Liver (tissue), 9 donors: Measurements from ENCODE around the gene NEK6. TPM values are rescaled to one million over a fixed set of nuclear protein-coding genes. Genes with fewer than 3 reads are reported as not detected.

Experiments
- DNase-seq: peaks from one replicate; pipeline ENCODE4 v3.0.0-alpha.2; 2017; ENCODE audit warnings: low spot score
- H3K27ac ChIP-seq, 2 donors: one replicate each; pipeline ENCODE4 v1.7.0; 2013; ENCODE audit warnings: inconsistent platforms in 2 of 2, low read length in 2 of 2, control low read depth in 1 of 2, low read depth in 1 of 2, mild to moderate bottlenecking in 1 of 2
- H3K27me3 ChIP-seq, 4 donors: one replicate each; pipeline versions ENCODE4 v1.6.1 to v1.7.0; 2013; ENCODE audit warnings: low read length in 3 of 4, inconsistent platforms in 1 of 4, mild to moderate bottlenecking in 1 of 4, moderate library complexity in 1 of 4; ENCODE audit not compliant: control insufficient read depth in 4 of 4, insufficient read depth in 4 of 4
- H3K36me3 ChIP-seq, 4 donors: one replicate each; pipeline versions ENCODE4 v1.6.1 to v1.7.0; 2013; ENCODE audit warnings: low read length in 3 of 4, mild to moderate bottlenecking in 3 of 4, low read depth in 1 of 4, moderate library complexity in 1 of 4; ENCODE audit not compliant: control insufficient read depth in 4 of 4, insufficient read depth in 3 of 4
- H3K4me1 ChIP-seq, 4 donors: one replicate each; pipeline versions ENCODE4 v1.6.1 to v1.7.0; 2013; ENCODE audit warnings: low read length in 3 of 4, mild to moderate bottlenecking in 3 of 4, moderate library complexity in 1 of 4; ENCODE audit not compliant: control insufficient read depth in 4 of 4, insufficient read depth in 4 of 4
- H3K4me3 ChIP-seq, 3 donors: one replicate each; pipeline versions ENCODE4 v1.6.1 to v1.7.0; 2013; ENCODE audit warnings: low read length in 3 of 3, control low read depth in 1 of 3, low read depth in 1 of 3, mild to moderate bottlenecking in 1 of 3
- H3K9ac ChIP-seq, 2 donors: one replicate each; pipeline ENCODE4 v1.7.0; 2013; ENCODE audit warnings: low read length in 2 of 2, mild to moderate bottlenecking in 2 of 2, moderate library complexity in 2 of 2, control low read depth in 1 of 2, low read depth in 1 of 2
- H3K9me3 ChIP-seq, 4 donors: one replicate each; pipeline versions ENCODE4 v1.6.1 to v1.7.0; 2013; ENCODE audit warnings: low read length in 3 of 4; ENCODE audit not compliant: control insufficient read depth in 4 of 4
- EGR1 ChIP-seq, 2 donors: IDR thresholded peaks; 2 replicates each; pipeline ENCODE4 v1.6.1; 2016 to 2018; ENCODE audit warnings: antibody characterized with exemption in 2 of 2, low read depth in 2 of 2
- FOXA1 ChIP-seq: IDR thresholded peaks from 2 replicates; pipeline ENCODE4 v1.6.1; 2016; ENCODE audit warnings: antibody characterized with exemption
- FOXA2 ChIP-seq: IDR thresholded peaks from 2 replicates; pipeline ENCODE4 v1.6.1; 2016; ENCODE audit warnings: antibody characterized with exemption
- GABPA ChIP-seq, 2 donors: IDR thresholded peaks in 1 of 2; conservative IDR thresholded peaks in 1 of 2; 2 replicates each; pipeline ENCODE4 v1.6.1; 2016; ENCODE audit warnings: antibody characterized with exemption in 2 of 2, mild to moderate bottlenecking in 1 of 2, moderate library complexity in 1 of 2
- HNF4A ChIP-seq, 2 donors: conservative IDR thresholded peaks; 2 replicates each; pipeline ENCODE4 v1.6.1; 2016; ENCODE audit warnings: antibody characterized with exemption in 2 of 2, mild to moderate bottlenecking in 2 of 2
- HNF4G ChIP-seq: IDR thresholded peaks from 2 replicates; pipeline ENCODE4 v1.6.1; 2016; ENCODE audit warnings: antibody characterized with exemption
- JUND ChIP-seq, 2 donors: IDR thresholded peaks; 2 replicates each; pipeline ENCODE4 v1.6.1; 2016; ENCODE audit warnings: antibody characterized with exemption in 2 of 2
- NR2F2 ChIP-seq: IDR thresholded peaks from 2 replicates; pipeline ENCODE4 v1.6.1; 2016; ENCODE audit warnings: antibody characterized with exemption
- RAD21 ChIP-seq, 2 donors: IDR thresholded peaks; 2 replicates each; pipeline ENCODE4 v1.6.1; 2016; ENCODE audit warnings: antibody characterized with exemption in 2 of 2, mild to moderate bottlenecking in 2 of 2
- RXRA ChIP-seq, 2 donors: IDR thresholded peaks; 2 replicates each; pipeline ENCODE4 v1.6.1; 2017 to 2018; ENCODE audit warnings: antibody characterized with exemption in 2 of 2, mild to moderate bottlenecking in 1 of 2
- SP1 ChIP-seq: IDR thresholded peaks from 2 replicates; pipeline ENCODE4 v1.6.1; 2018; ENCODE audit warnings: antibody characterized with exemption, mild to moderate bottlenecking
- TAF1 ChIP-seq: conservative IDR thresholded peaks from 2 replicates; pipeline ENCODE4 v1.6.1; 2016; ENCODE audit warnings: antibody characterized with exemption, mild to moderate bottlenecking
- YY1 ChIP-seq: IDR thresholded peaks from 2 replicates; pipeline ENCODE4 v1.6.1; 2016; ENCODE audit warnings: antibody characterized with exemption, mild to moderate bottlenecking
- WGBS: extraction: QIAGEN DNeasy Blood & Tissue Kit; methylation state at CpG from one replicate; pipeline ENCODE4 v1.1.7; 2013; 5-methylcytosine and 5-hydroxymethylcytosine counted together
- polyA plus RNA-seq, 2 donors: library from polyadenylated mRNA; stranded (reverse) in 1 of 2; unstranded in 1 of 2; fragments of 200-250 nt in 1 of 2; fragments of >200 nt in 1 of 2; fragmentation: Nextera tagmentation in 1 of 2; extraction: Ambion mirVana in 1 of 2; gene quantifications; one replicate each; pipeline versions ENCODE4 v1.2.1 to v1.2.3, GENCODE V29; 2013 to 2015
- total RNA-seq, 2 donors: library from RNA; depleted of rRNA; stranded (reverse); fragments of >200 nt; gene quantifications; one replicate each; pipeline ENCODE4 v1.2.3, GENCODE V29; 2014
- TF ChIP-seq, protein P1 (sequence below): fragments of 150-350 bp; IDR thresholded peaks from 2 replicates; pipeline ENCODE4 v1.5.1; 2017; ENCODE audit warnings: improper control_type of control experiment, low read depth, low read length; ENCODE audit not compliant: missing input control
- TF ChIP-seq, protein P2 (sequence below): IDR thresholded peaks from 2 replicates; pipeline ENCODE4 v1.6.1; 2016; ENCODE audit warnings: antibody characterized with exemption
- TF ChIP-seq, protein P3 (sequence below): IDR thresholded peaks from 2 replicates; pipeline ENCODE4 v1.6.1; 2016; ENCODE audit warnings: antibody characterized with exemption
- TF ChIP-seq, protein P4 (sequence below): IDR thresholded peaks from 2 replicates; pipeline ENCODE4 v1.6.1; 2016; ENCODE audit warnings: antibody characterized with exemption
- TF ChIP-seq, protein P5 (sequence below): IDR thresholded peaks from 2 replicates; pipeline ENCODE4 v1.6.1; 2016; ENCODE audit warnings: antibody characterized with exemption, mild to moderate bottlenecking
- donor health status: healthy.
- donor health status: healthy.
- donor health status: healthy.
- donor health status: healthy.
- donor health status: healthy.

Gene NEK6
- total and polyA plus RNA-seq, 4 donors = 32.5 to 49.7 (median 42.5) TPM

DNA sequence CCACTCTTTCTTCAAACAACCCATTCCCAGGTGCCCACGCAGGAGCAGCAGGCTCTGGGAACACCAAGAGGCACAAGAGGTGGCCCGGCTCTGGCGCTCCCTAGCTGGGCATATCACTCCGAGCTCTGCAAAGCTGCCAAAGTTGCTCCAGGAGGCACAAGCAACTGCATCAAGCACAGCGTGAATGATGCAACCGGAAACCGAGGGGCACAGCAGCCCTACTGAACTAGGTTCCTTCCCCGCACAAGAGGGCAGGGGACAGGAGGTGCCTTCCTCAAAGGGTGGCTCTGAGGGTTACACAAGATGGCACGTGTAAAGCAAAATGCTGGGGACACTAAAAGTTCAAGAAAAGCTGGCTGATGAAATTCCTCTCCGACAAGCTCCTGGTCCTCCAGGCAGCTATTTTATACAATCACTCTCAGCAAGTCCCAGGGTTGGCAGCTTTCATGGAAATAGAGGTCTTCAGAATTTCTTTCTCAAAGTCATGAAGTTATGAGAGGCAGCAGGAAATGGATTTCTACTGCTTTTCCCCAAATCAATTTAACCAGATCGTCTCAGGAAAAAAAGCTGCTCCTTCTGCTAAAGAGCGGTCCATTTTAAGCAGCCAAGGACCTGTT, 134.6 kb downstream of the NEK6 start:
- Histone ChIP-seq H3K9ac (no peak overlapping the region), H3K4me1 (peaks cover 11 to 56% (median 36%) of the 10 kb centered on the region in 4 donors), H3K27ac (no peak overlapping the region), H3K9me3 (no peaks in the 10 kb centered on the region), H3K27me3 (no peaks in the 10 kb centered on the region), H3K36me3 (peaks cover 0 to 7% (median 2%) of the 10 kb centered on the region in 4 donors), H3K4me3 (no peak overlapping the region)
- WGBS = 82% methylated on average over 12 of the region's 12 CpGs
- TF ChIP-seq EGR1 (IDR thresholded peaks at IDR 0.05; ENCODE audit: low read depth in 2 of 2) (no peak), NR2F2 (no peak), HNF4A (conservative IDR thresholded peaks at IDR 0.05) (no peak), FOXA1 (no peak), TAF1 (no peak), JUND (IDR thresholded peaks at IDR 0.05) (no peak), HNF4G (no peak), FOXA2 (no peak), RAD21 (IDR thresholded peaks at IDR 0.05) (no peak), GABPA (IDR thresholded peaks at IDR 0.05 in 1 of 2, conservative IDR thresholded peaks at IDR 0.05 in 1 of 2) (no peak), SP1 (no peak), YY1 (no peak), RXRA (IDR thresholded peaks at IDR 0.05) (no peak)
- TF ChIP-seq, protein P1, sequence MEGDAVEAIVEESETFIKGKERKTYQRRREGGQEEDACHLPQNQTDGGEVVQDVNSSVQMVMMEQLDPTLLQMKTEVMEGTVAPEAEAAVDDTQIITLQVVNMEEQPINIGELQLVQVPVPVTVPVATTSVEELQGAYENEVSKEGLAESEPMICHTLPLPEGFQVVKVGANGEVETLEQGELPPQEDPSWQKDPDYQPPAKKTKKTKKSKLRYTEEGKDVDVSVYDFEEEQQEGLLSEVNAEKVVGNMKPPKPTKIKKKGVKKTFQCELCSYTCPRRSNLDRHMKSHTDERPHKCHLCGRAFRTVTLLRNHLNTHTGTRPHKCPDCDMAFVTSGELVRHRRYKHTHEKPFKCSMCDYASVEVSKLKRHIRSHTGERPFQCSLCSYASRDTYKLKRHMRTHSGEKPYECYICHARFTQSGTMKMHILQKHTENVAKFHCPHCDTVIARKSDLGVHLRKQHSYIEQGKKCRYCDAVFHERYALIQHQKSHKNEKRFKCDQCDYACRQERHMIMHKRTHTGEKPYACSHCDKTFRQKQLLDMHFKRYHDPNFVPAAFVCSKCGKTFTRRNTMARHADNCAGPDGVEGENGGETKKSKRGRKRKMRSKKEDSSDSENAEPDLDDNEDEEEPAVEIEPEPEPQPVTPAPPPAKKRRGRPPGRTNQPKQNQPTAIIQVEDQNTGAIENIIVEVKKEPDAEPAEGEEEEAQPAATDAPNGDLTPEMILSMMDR = no peak
- TF ChIP-seq, protein P2, sequence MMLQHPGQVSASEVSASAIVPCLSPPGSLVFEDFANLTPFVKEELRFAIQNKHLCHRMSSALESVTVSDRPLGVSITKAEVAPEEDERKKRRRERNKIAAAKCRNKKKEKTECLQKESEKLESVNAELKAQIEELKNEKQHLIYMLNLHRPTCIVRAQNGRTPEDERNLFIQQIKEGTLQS = no peak
- TF ChIP-seq, protein P3, sequence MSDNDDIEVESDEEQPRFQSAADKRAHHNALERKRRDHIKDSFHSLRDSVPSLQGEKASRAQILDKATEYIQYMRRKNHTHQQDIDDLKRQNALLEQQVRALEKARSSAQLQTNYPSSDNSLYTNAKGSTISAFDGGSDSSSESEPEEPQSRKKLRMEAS = no peak
- TF ChIP-seq, protein P4, sequence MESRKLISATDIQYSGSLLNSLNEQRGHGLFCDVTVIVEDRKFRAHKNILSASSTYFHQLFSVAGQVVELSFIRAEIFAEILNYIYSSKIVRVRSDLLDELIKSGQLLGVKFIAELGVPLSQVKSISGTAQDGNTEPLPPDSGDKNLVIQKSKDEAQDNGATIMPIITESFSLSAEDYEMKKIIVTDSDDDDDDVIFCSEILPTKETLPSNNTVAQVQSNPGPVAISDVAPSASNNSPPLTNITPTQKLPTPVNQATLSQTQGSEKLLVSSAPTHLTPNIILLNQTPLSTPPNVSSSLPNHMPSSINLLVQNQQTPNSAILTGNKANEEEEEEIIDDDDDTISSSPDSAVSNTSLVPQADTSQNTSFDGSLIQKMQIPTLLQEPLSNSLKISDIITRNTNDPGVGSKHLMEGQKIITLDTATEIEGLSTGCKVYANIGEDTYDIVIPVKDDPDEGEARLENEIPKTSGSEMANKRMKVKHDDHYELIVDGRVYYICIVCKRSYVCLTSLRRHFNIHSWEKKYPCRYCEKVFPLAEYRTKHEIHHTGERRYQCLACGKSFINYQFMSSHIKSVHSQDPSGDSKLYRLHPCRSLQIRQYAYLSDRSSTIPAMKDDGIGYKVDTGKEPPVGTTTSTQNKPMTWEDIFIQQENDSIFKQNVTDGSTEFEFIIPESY = no peak
- TF ChIP-seq, protein P5, sequence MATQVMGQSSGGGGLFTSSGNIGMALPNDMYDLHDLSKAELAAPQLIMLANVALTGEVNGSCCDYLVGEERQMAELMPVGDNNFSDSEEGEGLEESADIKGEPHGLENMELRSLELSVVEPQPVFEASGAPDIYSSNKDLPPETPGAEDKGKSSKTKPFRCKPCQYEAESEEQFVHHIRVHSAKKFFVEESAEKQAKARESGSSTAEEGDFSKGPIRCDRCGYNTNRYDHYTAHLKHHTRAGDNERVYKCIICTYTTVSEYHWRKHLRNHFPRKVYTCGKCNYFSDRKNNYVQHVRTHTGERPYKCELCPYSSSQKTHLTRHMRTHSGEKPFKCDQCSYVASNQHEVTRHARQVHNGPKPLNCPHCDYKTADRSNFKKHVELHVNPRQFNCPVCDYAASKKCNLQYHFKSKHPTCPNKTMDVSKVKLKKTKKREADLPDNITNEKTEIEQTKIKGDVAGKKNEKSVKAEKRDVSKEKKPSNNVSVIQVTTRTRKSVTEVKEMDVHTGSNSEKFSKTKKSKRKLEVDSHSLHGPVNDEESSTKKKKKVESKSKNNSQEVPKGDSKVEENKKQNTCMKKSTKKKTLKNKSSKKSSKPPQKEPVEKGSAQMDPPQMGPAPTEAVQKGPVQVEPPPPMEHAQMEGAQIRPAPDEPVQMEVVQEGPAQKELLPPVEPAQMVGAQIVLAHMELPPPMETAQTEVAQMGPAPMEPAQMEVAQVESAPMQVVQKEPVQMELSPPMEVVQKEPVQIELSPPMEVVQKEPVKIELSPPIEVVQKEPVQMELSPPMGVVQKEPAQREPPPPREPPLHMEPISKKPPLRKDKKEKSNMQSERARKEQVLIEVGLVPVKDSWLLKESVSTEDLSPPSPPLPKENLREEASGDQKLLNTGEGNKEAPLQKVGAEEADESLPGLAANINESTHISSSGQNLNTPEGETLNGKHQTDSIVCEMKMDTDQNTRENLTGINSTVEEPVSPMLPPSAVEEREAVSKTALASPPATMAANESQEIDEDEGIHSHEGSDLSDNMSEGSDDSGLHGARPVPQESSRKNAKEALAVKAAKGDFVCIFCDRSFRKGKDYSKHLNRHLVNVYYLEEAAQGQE = no peak
- DNase-seq = no peak
